Gastrocnemius medialis (tissue), 4 donors: ENCODE results near the gene SYCP3. TPM values are rescaled to one million over a fixed set of nuclear protein-coding genes. Genes with fewer than 3 reads are reported as not detected.

Source experiments
- ATAC-seq, 2 donors: fragments of 150-250 bp; one replicate each; pipeline ENCODE4 v1.9.1; 2016
- DNase-seq, 2 donors: peaks; one replicate each; pipeline ENCODE4 v3.0.0-alpha.2; 2019
- H3K27ac ChIP-seq, 4 donors: fragments of 200-600 bp; sonication (generic); 1 replicate in 1 of 4; 2 replicates in 3 of 4; pipeline ENCODE4 v1.5.1; 2016 to 2018; ENCODE audit warnings: mild to moderate bottlenecking in 2 of 4, moderate library complexity in 1 of 4
- H3K27me3 ChIP-seq, 3 donors: fragments of 200-600 bp; sonication (generic) in 2 of 3; 1 replicate in 1 of 3; 2 replicates in 2 of 3; pipeline versions ENCODE4 v1.5.1 to v1.6.0; 2016 to 2019; ENCODE audit warnings: mild to moderate bottlenecking in 1 of 3, moderate library complexity in 1 of 3
- H3K36me3 ChIP-seq, 2 donors: fragments of 200-600 bp; sonication (generic) in 1 of 2; one replicate each; pipeline ENCODE4 v1.5.1; 2017 to 2018
- H3K4me1 ChIP-seq, 2 donors: fragments of 200-600 bp; sonication (generic) in 1 of 2; one replicate each; pipeline ENCODE4 v1.5.1; 2016 to 2017; ENCODE audit warnings: mild to moderate bottlenecking in 2 of 2
- H3K4me3 ChIP-seq, 4 donors: fragments of 200-600 bp; sonication (generic) in 3 of 4; 1 replicate in 1 of 4; 2 replicates in 3 of 4; pipeline ENCODE4 v1.5.1; 2016 to 2019; ENCODE audit warnings: mild to moderate bottlenecking in 2 of 4
- H3K9me3 ChIP-seq, 3 donors: fragments of 200-600 bp; sonication (generic) in 2 of 3; 1 replicate in 1 of 3; 2 replicates in 2 of 3; pipeline ENCODE4 v1.5.1; 2016 to 2019
- POLR2A ChIP-seq, 2 donors: fragments of 450-650 bp; IDR thresholded peaks; one replicate each; pipeline ENCODE4 v1.6.1; 2017; ENCODE audit warnings: antibody characterized with exemption in 2 of 2, mild to moderate bottlenecking in 2 of 2, moderate library complexity in 2 of 2
- in situ Hi-C, 4 donors: fragments of 200-750 bp; cut with MboI; loops; one replicate each; pipeline versions ENCODE4 v1.15.0 to v1.8.0; 2017; ENCODE audit warnings: low sequenced_read_pairs in 4 of 4
- intact Hi-C: fragments of 100-400 bp; cut with DNase I; formaldehyde crosslinking; loops from one replicate; pipeline ENCODE4 v1.15.1; 2023; ENCODE audit warnings: low total_unique reads
- total RNA-seq, 4 donors: library from RNA; depleted of rRNA; stranded (reverse); fragments of >200 nt; gene quantifications; one replicate each; pipeline versions ENCODE4 v1.1.0 to v1.2.3, GENCODE V29; 2016
- TF ChIP-seq, protein P1 (sequence below), 5 experiments: fragments of 450-650 bp in 3 of 5; fragments of 200-600 bp in 2 of 5; sonication (generic) in 2 of 5; IDR thresholded peaks in 4 of 5; conservative IDR thresholded peaks in 1 of 5; 1 replicate in 4 of 5; 2 replicates in 1 of 5; pipeline ENCODE4 v1.5.1; 2016 to 2019; ENCODE audit warnings: antibody characterized with exemption in 5 of 5, mild to moderate bottlenecking in 3 of 5, moderate library complexity in 3 of 5

The SYCP3 gene
- total RNA-seq, 4 donors from 2014 or later = 0.66 TPM; not detected in 3

DNA sequence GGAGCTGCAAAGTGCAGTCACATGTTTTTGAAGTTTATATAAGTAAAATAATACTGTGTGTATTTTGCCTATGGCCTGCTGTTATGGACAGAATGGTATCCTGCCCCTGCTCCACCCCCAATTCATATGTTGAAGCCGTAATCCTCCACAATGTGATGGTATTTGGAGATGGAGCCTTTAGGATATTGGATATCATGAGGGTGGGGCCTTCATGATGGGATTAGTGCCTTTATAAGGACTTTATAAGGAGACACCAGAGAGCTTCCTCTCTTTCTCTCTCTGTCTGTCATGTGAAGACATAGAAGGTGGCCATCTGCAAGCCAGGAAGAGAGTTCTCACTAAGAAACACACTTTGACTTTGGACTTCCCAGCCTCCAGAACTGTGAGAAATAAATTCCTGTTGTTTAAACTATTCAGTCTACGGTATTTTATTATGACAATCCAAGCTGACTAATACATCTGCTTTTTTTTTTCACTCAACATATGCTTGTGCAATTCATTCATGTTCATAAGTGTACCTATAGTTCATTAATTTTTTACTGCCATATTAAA is 44.9 kb downstream of the SYCP3 start:
- Histone ChIP-seq H3K4me3 (no peak overlapping the region), H3K36me3 (no peaks in the 10 kb centered on the region), H3K27me3 (no peaks in the 10 kb centered on the region), H3K27ac (peak overlapping the region; percentile 96 to 98 (median 96)), H3K9me3 (no peaks in the 10 kb centered on the region), H3K4me1 (peaks cover 13 to 15% of the 10 kb centered on the region in 2 donors)
- intact Hi-C loops = no loop called here
- TF ChIP-seq POLR2A (IDR thresholded peaks at IDR 0.05) = no peak
- TF ChIP-seq, protein P1, sequence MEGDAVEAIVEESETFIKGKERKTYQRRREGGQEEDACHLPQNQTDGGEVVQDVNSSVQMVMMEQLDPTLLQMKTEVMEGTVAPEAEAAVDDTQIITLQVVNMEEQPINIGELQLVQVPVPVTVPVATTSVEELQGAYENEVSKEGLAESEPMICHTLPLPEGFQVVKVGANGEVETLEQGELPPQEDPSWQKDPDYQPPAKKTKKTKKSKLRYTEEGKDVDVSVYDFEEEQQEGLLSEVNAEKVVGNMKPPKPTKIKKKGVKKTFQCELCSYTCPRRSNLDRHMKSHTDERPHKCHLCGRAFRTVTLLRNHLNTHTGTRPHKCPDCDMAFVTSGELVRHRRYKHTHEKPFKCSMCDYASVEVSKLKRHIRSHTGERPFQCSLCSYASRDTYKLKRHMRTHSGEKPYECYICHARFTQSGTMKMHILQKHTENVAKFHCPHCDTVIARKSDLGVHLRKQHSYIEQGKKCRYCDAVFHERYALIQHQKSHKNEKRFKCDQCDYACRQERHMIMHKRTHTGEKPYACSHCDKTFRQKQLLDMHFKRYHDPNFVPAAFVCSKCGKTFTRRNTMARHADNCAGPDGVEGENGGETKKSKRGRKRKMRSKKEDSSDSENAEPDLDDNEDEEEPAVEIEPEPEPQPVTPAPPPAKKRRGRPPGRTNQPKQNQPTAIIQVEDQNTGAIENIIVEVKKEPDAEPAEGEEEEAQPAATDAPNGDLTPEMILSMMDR (IDR thresholded peaks at IDR 0.05 in 4 of 5, conservative IDR thresholded peaks at IDR 0.05 in 1 of 5) = no peak
- ATAC-seq (no peak), DNase-seq (no peak)
- in situ Hi-C loops = no loop called here

DNA sequence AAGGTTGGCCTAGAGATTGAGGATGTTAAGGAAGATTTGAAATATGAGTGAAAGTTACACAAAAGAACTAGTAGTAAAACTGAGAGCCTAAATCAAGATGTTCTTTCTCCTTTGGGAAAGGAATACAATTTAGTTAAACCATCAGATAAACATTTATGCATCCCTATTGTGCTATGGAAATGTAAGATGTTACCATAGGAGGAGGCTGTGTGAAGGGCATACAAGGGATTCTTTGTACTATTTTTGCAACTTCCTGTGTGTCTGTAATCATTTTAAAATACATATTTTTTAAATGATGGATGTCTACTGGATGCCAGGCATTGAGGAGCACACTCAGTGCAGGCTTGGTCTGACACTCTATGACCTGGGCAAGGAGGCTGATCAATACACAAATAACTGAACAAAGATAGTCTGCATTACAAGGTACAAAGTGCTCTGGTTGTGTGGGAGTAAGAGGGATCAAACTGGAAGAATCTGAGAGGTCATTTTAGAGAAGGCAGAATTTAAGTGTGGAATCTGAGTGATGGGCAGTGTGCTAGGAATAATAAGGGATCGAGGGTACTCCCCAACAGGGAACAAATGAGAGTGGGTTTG is 47.7 kb downstream of the SYCP3 start:
- Histone ChIP-seq H3K4me3 (no peak overlapping the region), H3K27ac (peak overlapping the region; percentile 33 to 98 (median 83)), H3K36me3 (no peaks in the 10 kb centered on the region), H3K9me3 (no peaks in the 10 kb centered on the region), H3K27me3 (no peaks in the 10 kb centered on the region), H3K4me1 (peaks cover 8 to 10% of the 10 kb centered on the region in 2 donors)
- TF ChIP-seq, protein P1 (IDR thresholded peaks at IDR 0.05 in 4 of 5, conservative IDR thresholded peaks at IDR 0.05 in 1 of 5) = no peak
- no peak for TF ChIP-seq POLR2A (IDR thresholded peaks at IDR 0.05)
- ATAC-seq = no peak
- in situ Hi-C loops (no loop called here), intact Hi-C loops (no loop called here)
- no peak for DNase-seq

DNA sequence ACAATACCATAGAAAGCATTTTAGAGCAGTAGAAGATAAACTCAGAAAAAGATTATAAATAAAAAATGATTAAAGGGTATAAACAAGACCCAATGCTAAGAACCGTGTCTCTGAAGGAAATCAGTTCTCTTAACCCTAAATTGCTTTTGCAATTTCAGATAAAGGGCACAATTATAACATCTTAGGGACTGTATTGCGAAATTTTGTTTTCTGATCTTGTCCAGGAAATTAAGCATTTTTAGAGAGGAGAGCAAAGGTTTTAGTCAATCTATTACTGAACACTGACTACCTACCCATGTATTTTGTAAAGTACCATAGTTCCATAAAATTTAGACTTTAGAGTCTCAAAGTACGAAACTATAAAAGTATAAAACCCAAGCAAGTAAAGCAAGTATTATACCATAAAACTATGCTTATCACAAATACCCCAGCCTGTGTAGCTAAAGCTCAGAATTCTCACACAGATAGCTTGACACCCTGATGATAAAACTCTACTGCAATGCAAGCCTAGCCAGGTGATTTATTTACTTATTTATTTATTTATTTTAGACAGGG is 48.6 kb downstream of the SYCP3 start:
- H3K9me3 ChIP-seq = no peaks in the 10 kb centered on the region
- peak overlapping the region; percentile 64 to 98 (median 83) for H3K27ac ChIP-seq
- H3K27me3 ChIP-seq = no peaks in the 10 kb centered on the region
- no peak for DNase-seq
- H3K4me3 ChIP-seq = no peak overlapping the region
- ATAC-seq = no peak
- in situ Hi-C loops = no loop called here
- intact Hi-C loops = no loop called here
- H3K4me1 ChIP-seq = peaks cover 0 to under 1% of the 10 kb centered on the region in 2 donors
- TF ChIP-seq POLR2A (IDR thresholded peaks at IDR 0.05) = no peak
- TF ChIP-seq, protein P1 (IDR thresholded peaks at IDR 0.05 in 4 of 5, conservative IDR thresholded peaks at IDR 0.05 in 1 of 5) = no peak
- peaks cover 0 to 10% of the 10 kb centered on the region in 2 donors for H3K36me3 ChIP-seq

DNA sequence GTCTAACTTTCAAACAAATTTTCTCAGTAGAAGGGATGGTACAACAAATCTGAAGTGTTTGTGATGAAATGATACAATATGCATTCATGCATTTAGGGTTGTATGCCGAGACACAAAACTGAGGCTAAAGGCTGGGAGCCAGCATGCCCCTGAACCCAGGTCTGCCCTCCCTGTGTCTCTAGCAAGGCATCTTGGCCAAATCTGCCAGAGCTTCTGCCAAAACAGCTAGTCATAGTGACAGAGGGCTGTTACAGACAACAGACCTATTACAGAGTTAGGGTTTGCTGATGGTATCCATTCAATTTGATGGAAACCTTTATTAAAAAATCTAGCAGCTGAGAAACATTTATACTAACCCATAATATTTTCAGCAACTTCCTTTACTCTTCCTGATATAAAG is 53.1 kb downstream of the SYCP3 start:
- no peak for ATAC-seq
- Histone ChIP-seq H3K27ac (peak overlapping the region; percentile 24 to 58 (median 32)), H3K36me3 (peaks cover 0 to 50% of the 10 kb centered on the region in 2 donors), H3K4me1 (no peaks in the 10 kb centered on the region), H3K4me3 (no peak overlapping the region), H3K9me3 (no peaks in the 10 kb centered on the region), H3K27me3 (no peaks in the 10 kb centered on the region)
- TF ChIP-seq, protein P1 (IDR thresholded peaks at IDR 0.05 in 4 of 5, conservative IDR thresholded peaks at IDR 0.05 in 1 of 5) = no peak
- peak in 1 of 2 donors; percentile 12 for TF ChIP-seq POLR2A (IDR thresholded peaks at IDR 0.05)
- DNase-seq = no peak
- intact Hi-C loops = no loop called here
- in situ Hi-C loops = no loop called here
